Mammary epithelial cell (primary cell): ENCODE measurements around the gene SCN7A.

Source experiments
- EZH2 ChIP-seq: IDR thresholded peaks from 2 replicates; pipeline ENCODE4 v1.6.1; 2012; ENCODE audit warnings: low read length, inconsistent platforms, borderline replicate concordance
- TF ChIP-seq, protein P1 (sequence below), 2 donors: IDR thresholded peaks in 1 of 2; conservative IDR thresholded peaks in 1 of 2; 2 replicates each; pipeline ENCODE4 v1.5.1; 2011 to 2012; ENCODE audit warnings: inconsistent platforms in 2 of 2, low read length in 2 of 2, mild to moderate bottlenecking in 2 of 2, control low read depth in 1 of 2, low read depth in 1 of 2; ENCODE audit not compliant: insufficient read depth in 1 of 2; ENCODE audit errors: extremely low read depth in 1 of 2

DNA sequence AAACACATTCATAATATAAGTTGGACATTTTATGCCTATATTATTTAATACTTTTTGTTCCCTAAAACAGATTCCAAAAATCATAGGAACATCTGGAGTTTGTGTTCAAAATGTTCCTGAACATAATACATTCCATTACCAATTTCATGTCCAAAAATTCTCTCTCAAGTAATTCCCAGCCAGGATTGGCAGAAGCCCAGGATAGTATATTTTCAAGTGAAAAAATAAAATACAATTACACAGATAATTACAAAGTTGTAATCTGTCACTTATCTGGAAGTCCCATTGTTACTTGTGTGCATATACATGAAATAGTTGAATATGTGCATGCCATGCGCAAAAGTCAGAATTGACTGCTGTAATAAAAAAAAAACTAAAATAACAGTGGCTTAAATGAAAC is 5.2 kb upstream of the SCN7A start:
- TF ChIP-seq, protein P1, sequence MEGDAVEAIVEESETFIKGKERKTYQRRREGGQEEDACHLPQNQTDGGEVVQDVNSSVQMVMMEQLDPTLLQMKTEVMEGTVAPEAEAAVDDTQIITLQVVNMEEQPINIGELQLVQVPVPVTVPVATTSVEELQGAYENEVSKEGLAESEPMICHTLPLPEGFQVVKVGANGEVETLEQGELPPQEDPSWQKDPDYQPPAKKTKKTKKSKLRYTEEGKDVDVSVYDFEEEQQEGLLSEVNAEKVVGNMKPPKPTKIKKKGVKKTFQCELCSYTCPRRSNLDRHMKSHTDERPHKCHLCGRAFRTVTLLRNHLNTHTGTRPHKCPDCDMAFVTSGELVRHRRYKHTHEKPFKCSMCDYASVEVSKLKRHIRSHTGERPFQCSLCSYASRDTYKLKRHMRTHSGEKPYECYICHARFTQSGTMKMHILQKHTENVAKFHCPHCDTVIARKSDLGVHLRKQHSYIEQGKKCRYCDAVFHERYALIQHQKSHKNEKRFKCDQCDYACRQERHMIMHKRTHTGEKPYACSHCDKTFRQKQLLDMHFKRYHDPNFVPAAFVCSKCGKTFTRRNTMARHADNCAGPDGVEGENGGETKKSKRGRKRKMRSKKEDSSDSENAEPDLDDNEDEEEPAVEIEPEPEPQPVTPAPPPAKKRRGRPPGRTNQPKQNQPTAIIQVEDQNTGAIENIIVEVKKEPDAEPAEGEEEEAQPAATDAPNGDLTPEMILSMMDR (conservative IDR thresholded peaks at IDR 0.05 in 1 of 2, IDR thresholded peaks at IDR 0.05 in 1 of 2; ENCODE audit: extremely low read depth in 1 of 2, insufficient read depth in 1 of 2, low read depth in 1 of 2, low read length in 2 of 2) = no peak
- TF ChIP-seq EZH2 = no peak
